ENCODE results near the gene ANKRD23.

DNA sequence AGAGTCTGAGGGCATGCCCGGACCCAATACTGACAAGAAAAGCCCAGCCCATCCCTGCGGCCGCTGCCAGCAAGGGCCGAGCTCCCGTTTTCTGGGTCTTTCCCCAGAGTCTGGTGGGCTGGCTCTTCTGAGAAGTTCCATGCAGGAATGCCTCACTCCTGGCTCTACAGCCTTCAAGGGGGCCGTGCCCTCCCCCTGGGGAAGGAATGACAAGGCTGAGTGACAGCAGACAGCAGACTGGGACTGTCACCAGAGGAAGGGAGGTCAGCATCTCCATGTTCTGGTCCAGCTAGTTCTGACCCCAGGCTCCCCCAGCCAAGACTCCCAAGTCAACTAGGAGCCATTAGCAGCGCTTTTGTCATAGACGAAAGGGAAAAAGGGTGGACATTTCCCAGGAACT, 39.1 kb upstream of the ANKRD23 start:
- TF ChIP-seq, protein P1, sequence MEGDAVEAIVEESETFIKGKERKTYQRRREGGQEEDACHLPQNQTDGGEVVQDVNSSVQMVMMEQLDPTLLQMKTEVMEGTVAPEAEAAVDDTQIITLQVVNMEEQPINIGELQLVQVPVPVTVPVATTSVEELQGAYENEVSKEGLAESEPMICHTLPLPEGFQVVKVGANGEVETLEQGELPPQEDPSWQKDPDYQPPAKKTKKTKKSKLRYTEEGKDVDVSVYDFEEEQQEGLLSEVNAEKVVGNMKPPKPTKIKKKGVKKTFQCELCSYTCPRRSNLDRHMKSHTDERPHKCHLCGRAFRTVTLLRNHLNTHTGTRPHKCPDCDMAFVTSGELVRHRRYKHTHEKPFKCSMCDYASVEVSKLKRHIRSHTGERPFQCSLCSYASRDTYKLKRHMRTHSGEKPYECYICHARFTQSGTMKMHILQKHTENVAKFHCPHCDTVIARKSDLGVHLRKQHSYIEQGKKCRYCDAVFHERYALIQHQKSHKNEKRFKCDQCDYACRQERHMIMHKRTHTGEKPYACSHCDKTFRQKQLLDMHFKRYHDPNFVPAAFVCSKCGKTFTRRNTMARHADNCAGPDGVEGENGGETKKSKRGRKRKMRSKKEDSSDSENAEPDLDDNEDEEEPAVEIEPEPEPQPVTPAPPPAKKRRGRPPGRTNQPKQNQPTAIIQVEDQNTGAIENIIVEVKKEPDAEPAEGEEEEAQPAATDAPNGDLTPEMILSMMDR (conservative IDR thresholded peaks at IDR 0.05 in 1 of 2, IDR thresholded peaks at IDR 0.05 in 1 of 2; ENCODE audit: low read depth in 1 of 2, low read length in 2 of 2) = no peak
- TF ChIP-seq EZH2 (IDR thresholded peaks at IDR 0.05; ENCODE audit: low read length, missing control alignments) = no peak
